Vagina (tissue), 2 donors: ENCODE results near the gene LAMB4.

ENCODE experiments used
- CTCF ChIP-seq, 3 experiments: fragments of 450-650 bp in 2 of 3; fragments of 200-600 bp in 1 of 3; sonication (generic) in 1 of 3; IDR thresholded peaks; one replicate each; pipeline ENCODE4 v1.5.1; 2017 to 2019; ENCODE audit warnings: antibody characterized with exemption in 3 of 3, mild to moderate bottlenecking in 2 of 3, moderate library complexity in 2 of 3
- POLR2AphosphoS5 ChIP-seq, 2 donors: sonication (generic); formaldehyde crosslinking; IDR thresholded peaks; one replicate each; pipeline ENCODE4 v1.9.0; 2017; ENCODE audit warnings: antibody characterized with exemption in 2 of 2, mild to moderate bottlenecking in 2 of 2, low read depth in 1 of 2; ENCODE audit not compliant: insufficient read depth in 1 of 2

- TF ChIP-seq POLR2AphosphoS5 (IDR thresholded peaks at IDR 0.05; ENCODE audit: insufficient read depth in 1 of 2, low read depth in 1 of 2) (no peak), CTCF (IDR thresholded peaks at IDR 0.05) (peak in 1 of 3 experiments; percentile 33)
These were observed 113.1 kb downstream of the LAMB4 start for GRCh38 chr7:108016841-108017775.
